Astrocyte of the spinal cord (primary cell): ENCODE measurements around the gene ZDHHC5.

Experiments
- DNase-seq: peaks from one replicate; pipeline ENCODE4 v3.0.0; 2011; ENCODE audit warnings: low read depth, low spot score
- H3K4me3 ChIP-seq: 2 replicates; pipeline ENCODE4 v1.5.1; 2011; ENCODE audit warnings: low read depth, mild to moderate bottlenecking, low read length, moderate library complexity
- in situ Hi-C: cut with HindIII; loops from 2 replicates; pipeline ENCODE4 v1.10.0; 2017; ENCODE audit warnings: low sequenced_read_pairs
- TF ChIP-seq, protein P1 (sequence below): IDR thresholded peaks from 2 replicates; pipeline ENCODE4 v1.5.1; 2012; ENCODE audit warnings: low read depth, mild to moderate bottlenecking, low read length, inconsistent platforms

Gene ZDHHC5

GRCh38 chr11:57638005-57638781, 29.7 kb upstream of the ZDHHC5 start:
- in situ Hi-C loops: no loop called here
- TF ChIP-seq, protein P1, sequence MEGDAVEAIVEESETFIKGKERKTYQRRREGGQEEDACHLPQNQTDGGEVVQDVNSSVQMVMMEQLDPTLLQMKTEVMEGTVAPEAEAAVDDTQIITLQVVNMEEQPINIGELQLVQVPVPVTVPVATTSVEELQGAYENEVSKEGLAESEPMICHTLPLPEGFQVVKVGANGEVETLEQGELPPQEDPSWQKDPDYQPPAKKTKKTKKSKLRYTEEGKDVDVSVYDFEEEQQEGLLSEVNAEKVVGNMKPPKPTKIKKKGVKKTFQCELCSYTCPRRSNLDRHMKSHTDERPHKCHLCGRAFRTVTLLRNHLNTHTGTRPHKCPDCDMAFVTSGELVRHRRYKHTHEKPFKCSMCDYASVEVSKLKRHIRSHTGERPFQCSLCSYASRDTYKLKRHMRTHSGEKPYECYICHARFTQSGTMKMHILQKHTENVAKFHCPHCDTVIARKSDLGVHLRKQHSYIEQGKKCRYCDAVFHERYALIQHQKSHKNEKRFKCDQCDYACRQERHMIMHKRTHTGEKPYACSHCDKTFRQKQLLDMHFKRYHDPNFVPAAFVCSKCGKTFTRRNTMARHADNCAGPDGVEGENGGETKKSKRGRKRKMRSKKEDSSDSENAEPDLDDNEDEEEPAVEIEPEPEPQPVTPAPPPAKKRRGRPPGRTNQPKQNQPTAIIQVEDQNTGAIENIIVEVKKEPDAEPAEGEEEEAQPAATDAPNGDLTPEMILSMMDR: no peak
- peak; percentile 84 for DNase-seq

GRCh38 chr11:57638811-57639320, 29.0 kb upstream of the ZDHHC5 start:
- H3K4me3 ChIP-seq: peak overlapping the region; percentile 87
- DNase-seq: no peak
- in situ Hi-C loops: no loop called here
- TF ChIP-seq, protein P1: no peak

More at GRCh38 chr11:57638005-57638781, 29.7 kb upstream of the ZDHHC5 start:
- H3K4me3 ChIP-seq: peak overlapping the region; percentile 87

DNA sequence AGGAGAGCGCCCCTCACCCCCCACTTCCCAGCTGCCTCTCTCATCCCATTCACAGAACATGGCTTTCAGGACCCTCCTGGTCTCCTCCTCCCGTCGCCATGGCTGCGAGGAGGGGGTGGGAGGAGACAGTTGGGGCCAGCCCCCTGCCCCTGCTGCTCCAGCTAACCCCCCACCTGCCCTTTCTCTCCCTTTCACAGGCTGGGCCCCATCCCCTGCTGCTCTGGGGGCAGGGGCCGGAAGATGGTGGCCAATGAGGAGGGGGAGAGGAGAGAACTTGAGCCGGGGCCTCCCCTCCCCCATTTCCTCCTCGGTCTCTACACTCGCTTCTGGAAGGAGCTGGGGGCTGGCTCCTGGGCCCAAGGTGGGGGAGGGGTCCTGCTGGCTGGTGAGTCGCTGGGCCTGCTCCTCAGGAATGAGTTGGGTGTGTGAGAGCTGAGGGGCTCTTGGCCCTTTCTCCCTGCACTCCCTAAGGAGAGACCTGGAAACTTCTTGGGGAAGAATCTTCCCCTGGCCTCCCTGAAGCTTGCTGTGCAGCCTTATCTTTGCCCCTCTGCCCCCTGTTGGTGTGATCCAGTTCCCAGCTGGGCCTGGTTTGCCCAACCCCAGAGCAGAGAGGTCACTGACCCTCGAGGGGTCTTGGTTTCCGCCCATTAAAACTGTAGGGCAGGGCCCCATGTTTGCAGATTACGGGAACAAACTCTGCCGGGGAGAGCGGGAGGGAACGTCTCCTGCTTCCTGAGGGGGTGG, 28.4 kb upstream of the ZDHHC5 start:
- H3K4me3 ChIP-seq: peak overlapping the region; percentile 87
- in situ Hi-C loops: no loop called here
- DNase-seq: peak; percentile 84
- TF ChIP-seq, protein P1: no peak

DNA sequence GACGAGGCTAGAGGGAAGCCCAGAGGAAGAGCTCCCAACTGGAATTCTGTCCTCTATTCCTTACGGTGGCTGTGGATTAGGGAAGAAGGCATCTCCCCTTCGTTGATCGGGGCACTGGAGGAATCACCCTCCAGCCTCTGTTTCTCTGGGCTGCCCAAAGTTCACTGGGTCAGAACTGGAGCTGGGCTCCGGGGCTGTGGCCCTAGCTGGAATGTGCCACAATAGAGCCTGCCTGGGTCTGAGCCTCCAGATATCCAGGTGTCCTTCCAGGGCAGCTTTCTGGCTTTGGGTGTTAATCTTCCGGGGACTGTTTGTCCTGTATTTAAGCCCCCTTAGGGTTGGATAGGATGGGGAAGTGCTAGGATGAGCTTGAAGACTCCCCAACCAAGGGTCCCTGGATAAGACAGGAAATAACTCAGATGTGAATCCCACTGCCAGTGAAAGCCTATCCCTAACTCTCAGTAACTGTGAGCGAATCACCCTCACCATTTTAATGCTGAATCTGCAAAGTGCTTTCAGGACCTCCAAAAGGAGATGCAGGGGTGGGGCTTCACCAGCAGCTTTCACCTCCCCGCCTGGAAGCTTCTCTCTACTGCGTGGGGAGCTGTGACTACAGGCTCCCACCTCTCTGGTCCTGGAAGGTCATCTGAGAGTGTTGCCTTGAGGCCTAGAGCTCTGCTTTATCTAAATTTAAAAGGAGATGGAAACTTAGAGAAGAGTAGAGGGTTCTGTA, 27.7 kb upstream of the ZDHHC5 start:
- TF ChIP-seq, protein P1: no peak
- in situ Hi-C loops: no loop called here
- peak overlapping the region; percentile 87 for H3K4me3 ChIP-seq
- DNase-seq: no peak

- in situ Hi-C loops: no loop called here
- H3K4me3 ChIP-seq: no peak overlapping the region
- DNase-seq: peak; percentile 62
Observed at GRCh38 chr11:57641011-57641807, 26.7 kb upstream of the ZDHHC5 start.

More at GRCh38 chr11:57641011-57641807, 26.7 kb upstream of the ZDHHC5 start:
- TF ChIP-seq, protein P1: peak; percentile 65
